Adrenal gland (tissue), 12 donors: ENCODE results near the gene EMC8. TPM values are rescaled to one million over a fixed set of nuclear protein-coding genes. Genes with fewer than 3 reads are reported as not detected.

Source experiments
- DNase-seq, 7 donors: peaks; one replicate each; pipeline ENCODE4 v3.0.0-alpha.2; 2019 to 2020
- H3K27ac ChIP-seq, 5 donors: fragments of 200-600 bp; sonication (generic) in 4 of 5; 1 replicate in 3 of 5; 2 replicates in 2 of 5; pipeline versions ENCODE4 v1.5.1 to v1.8.0; 2016 to 2020; ENCODE audit warnings: mild to moderate bottlenecking in 1 of 5
- H3K27me3 ChIP-seq: fragments of 200-600 bp; 2 replicates; pipeline ENCODE4 v1.8.0; 2021
- H3K36me3 ChIP-seq, 2 donors: fragments of 200-600 bp; replicated peaks in 1 of 2; 1 replicate in 1 of 2; 2 replicates in 1 of 2; pipeline versions ENCODE4 v1.5.1 to v1.8.0; 2018 to 2022
- H3K4me1 ChIP-seq, 2 donors: fragments of 200-600 bp; replicated peaks in 1 of 2; 1 replicate in 1 of 2; 2 replicates in 1 of 2; pipeline versions ENCODE4 v1.5.1 to v1.8.0; 2018 to 2021
- H3K4me3 ChIP-seq, 4 donors: fragments of 200-600 bp; sonication (generic) in 3 of 4; one replicate each; pipeline ENCODE4 v1.5.1; 2016 to 2018
- H3K9me3 ChIP-seq, 3 donors: fragments of 200-600 bp; sonication (generic) in 1 of 3; replicated peaks in 1 of 3; 1 replicate in 2 of 3; 2 replicates in 1 of 3; pipeline versions ENCODE4 v1.5.1 to v1.8.0; 2016 to 2021
- POLR2A ChIP-seq, 2 donors: fragments of 450-650 bp; IDR thresholded peaks; one replicate each; pipeline ENCODE4 v1.6.1; 2017; ENCODE audit warnings: antibody characterized with exemption in 2 of 2, mild to moderate bottlenecking in 2 of 2, moderate library complexity in 1 of 2
- WGBS, 4 donors: extraction: QIAGEN DNeasy Blood & Tissue Kit in 2 of 4; methylation state at CpG; one replicate each; pipeline versions ENCODE4 v1.1.5 to v1.1.7; 2013 to 2017; 5-methylcytosine and 5-hydroxymethylcytosine counted together
- intact Hi-C, 2 donors: fragments of 100-400 bp; cut with DNase I; formaldehyde crosslinking; loops; one replicate each; pipeline versions ENCODE4 v1.14.1 to v1.15.0; 2022 to 2023
- polyA plus RNA-seq, 3 donors: library from polyadenylated mRNA; stranded (reverse); fragments of 200-250 nt in 2 of 3; fragments of 350-450 nt in 1 of 3; fragmentation: Illumina TruSeq in 1 of 3; extraction: RNeasy Lipid Tissue Mini Kit (QIAGEN cat#74804) in 1 of 3; gene quantifications; one replicate each; pipeline ENCODE4 v1.2.3, GENCODE V29; 2013 to 2014
- total RNA-seq, 9 donors: library from RNA; depleted of rRNA in 4 of 9; stranded (reverse); fragments of >200 nt in 4 of 9; fragments of 120-200 nt in 1 of 9; fragmentation: NEBNext Ultra II Directional in 1 of 9; extraction: Animal tissue kit (Norgen Biotek cat#: 25700) in 1 of 9; gene quantifications; one replicate each; pipeline versions ENCODE4 v1.1.0 to v1.2.4, GENCODE V29; 2013 to 2023
- TF ChIP-seq, protein P1 (sequence below), 6 experiments: fragments of 450-650 bp in 4 of 6; fragments of 200-600 bp in 2 of 6; sonication (generic) in 1 of 6; IDR thresholded peaks; 1 replicate in 5 of 6; 2 replicates in 1 of 6; pipeline versions ENCODE4 v1.5.1 to v1.8.0; 2016 to 2021; ENCODE audit warnings: antibody characterized with exemption in 6 of 6, mild to moderate bottlenecking in 2 of 6, moderate library complexity in 1 of 6
- donor health status: healthy with polysubstance abuse.
- donor health status: Bipolar disorder and iron deficiency.
- donor health status: DM: yes; HTN: yes; CAD: no.
- donor health status: DM: no; HTN: no; CAD: no.
- donor health status: DM: no; HTN: no; CAD: no.
- donor health status: DM: yes; HTN: yes; CAD: no.

The EMC8 gene
- total and polyA plus RNA-seq, 12 donors, result 10.7 to 53.8 (median 24.1) TPM

DNA sequence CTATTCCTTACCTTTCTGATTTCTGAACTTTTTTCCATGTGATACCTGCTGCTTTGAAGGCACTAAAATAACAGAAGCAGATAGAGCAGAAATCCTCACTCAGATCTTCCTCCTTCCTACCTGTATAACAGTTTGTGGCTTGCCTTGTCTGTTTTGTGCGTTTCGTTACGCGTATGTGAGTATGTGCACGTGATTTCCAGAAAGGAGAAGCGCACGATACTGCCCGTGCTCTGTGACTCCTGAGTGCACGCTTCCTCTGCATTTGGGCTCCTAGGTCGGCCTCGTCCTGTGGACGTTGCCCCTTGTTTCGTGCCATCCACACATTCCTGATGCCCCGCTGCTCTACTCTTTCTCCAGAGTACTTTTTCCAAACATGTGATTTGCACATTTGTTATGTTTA is 4.2 kb upstream of the EMC8 start:
- Histone ChIP-seq H3K27ac (no peak overlapping the region), H3K27me3 (no peaks in the 10 kb centered on the region), H3K4me3 (no peak overlapping the region), H3K36me3 (peaks cover 0 to 54% of the 10 kb centered on the region in 2 donors), H3K9me3 (no peaks in the 10 kb centered on the region), H3K4me1 (peaks cover 10 to 19% of the 10 kb centered on the region in 2 donors)
- intact Hi-C loops, result no loop called here
- WGBS, 4 donors, result 71 to 80% (median 74%) methylated on average over 13 to 14 of the region's 14 CpGs
- TF ChIP-seq, protein P1, sequence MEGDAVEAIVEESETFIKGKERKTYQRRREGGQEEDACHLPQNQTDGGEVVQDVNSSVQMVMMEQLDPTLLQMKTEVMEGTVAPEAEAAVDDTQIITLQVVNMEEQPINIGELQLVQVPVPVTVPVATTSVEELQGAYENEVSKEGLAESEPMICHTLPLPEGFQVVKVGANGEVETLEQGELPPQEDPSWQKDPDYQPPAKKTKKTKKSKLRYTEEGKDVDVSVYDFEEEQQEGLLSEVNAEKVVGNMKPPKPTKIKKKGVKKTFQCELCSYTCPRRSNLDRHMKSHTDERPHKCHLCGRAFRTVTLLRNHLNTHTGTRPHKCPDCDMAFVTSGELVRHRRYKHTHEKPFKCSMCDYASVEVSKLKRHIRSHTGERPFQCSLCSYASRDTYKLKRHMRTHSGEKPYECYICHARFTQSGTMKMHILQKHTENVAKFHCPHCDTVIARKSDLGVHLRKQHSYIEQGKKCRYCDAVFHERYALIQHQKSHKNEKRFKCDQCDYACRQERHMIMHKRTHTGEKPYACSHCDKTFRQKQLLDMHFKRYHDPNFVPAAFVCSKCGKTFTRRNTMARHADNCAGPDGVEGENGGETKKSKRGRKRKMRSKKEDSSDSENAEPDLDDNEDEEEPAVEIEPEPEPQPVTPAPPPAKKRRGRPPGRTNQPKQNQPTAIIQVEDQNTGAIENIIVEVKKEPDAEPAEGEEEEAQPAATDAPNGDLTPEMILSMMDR (IDR thresholded peaks at IDR 0.05), result no peak
- TF ChIP-seq POLR2A (IDR thresholded peaks at IDR 0.05), result no peak
- DNase-seq, result no peak

DNA sequence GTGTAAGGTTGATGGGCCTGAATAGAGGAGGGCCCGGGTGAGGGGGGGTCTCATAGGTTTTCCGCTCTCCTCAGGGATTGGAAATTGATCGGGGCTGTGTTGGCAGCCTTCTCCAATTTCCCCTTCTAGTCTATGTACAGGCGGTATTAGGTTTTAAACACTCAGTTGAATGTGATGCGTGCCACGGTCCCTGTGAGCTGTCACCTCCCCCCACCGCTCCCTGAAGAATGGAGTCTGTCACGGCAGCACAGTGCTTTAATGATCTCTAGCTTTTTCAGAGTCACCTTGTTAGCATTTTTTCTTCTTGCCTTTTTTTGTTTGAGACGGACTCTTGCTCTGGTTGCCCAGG is 951 bp upstream of the EMC8 start:
- 8 to 24% (median 13%) methylated on average over 8 to 9 of the region's 9 CpGs for WGBS, 4 donors
- peak overlapping the region in 4 of 5 donors; percentile 74 to 97 (median 86) for H3K27ac ChIP-seq
- no peak for TF ChIP-seq POLR2A (IDR thresholded peaks at IDR 0.05)
- TF ChIP-seq, protein P1 (IDR thresholded peaks at IDR 0.05), result no peak
- peak in 1 of 7 donors; percentile 26 for DNase-seq
- intact Hi-C loops, result no loop called here
- H3K4me1 ChIP-seq, result peaks cover 15 to 32% of the 10 kb centered on the region in 2 donors
- H3K4me3 ChIP-seq, result peak overlapping the region; percentile 71 to 95 (median 86)
- H3K9me3 ChIP-seq, result no peaks in the 10 kb centered on the region
- no peaks in the 10 kb centered on the region for H3K27me3 ChIP-seq
- peaks cover 0 to 47% of the 10 kb centered on the region in 2 donors for H3K36me3 ChIP-seq

DNA sequence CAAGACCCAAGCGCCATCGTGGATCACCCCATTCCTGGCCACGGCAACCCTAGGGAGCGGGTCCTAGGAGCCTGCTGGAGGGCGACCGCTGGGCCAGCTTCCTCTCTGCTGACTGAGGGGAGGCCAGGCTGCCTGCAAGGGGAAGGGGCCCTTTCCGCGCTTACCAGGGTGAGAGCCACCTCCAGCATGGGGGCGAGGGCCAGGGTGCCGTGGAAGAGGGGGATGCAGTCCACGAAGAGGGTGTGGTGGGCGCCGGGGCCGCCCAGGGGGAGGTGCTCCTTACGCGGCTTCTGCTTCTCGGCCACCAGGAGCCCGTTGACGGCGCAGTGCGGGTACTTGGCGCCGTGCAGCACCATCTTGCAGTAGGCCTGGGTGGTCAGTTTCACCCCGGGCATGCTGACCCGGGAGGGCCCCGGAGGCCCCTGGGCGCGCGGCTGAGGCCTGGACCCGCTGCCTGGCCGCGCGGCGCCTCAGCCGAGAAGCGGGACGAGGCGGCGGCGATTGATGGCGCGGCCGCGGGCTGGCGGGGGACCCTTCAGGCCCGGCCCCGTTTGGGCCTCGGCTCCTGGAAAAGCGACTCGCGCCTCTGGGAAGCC is 345 bp downstream of the EMC8 start:
- 0 to 2% (median 0%) methylated on average over 13 to 51 of the region's 51 CpGs for WGBS, 4 donors
- TF ChIP-seq, protein P1 (IDR thresholded peaks at IDR 0.05), result no peak
- no peak for TF ChIP-seq POLR2A (IDR thresholded peaks at IDR 0.05)
- peak in 5 of 7 donors; percentile 25 to 58 (median 33) for DNase-seq
- H3K27ac ChIP-seq, result peak overlapping the region in 4 of 5 donors; percentile 42 to 97 (median 80)
- peak overlapping the region; percentile 71 to 95 (median 86) for H3K4me3 ChIP-seq
- H3K4me1 ChIP-seq, result peaks cover 15 to 32% of the 10 kb centered on the region in 2 donors
- intact Hi-C loops, result no loop called here
- peaks cover 0 to 43% of the 10 kb centered on the region in 2 donors for H3K36me3 ChIP-seq
- H3K27me3 ChIP-seq, result no peaks in the 10 kb centered on the region
- no peaks in the 10 kb centered on the region for H3K9me3 ChIP-seq

DNA sequence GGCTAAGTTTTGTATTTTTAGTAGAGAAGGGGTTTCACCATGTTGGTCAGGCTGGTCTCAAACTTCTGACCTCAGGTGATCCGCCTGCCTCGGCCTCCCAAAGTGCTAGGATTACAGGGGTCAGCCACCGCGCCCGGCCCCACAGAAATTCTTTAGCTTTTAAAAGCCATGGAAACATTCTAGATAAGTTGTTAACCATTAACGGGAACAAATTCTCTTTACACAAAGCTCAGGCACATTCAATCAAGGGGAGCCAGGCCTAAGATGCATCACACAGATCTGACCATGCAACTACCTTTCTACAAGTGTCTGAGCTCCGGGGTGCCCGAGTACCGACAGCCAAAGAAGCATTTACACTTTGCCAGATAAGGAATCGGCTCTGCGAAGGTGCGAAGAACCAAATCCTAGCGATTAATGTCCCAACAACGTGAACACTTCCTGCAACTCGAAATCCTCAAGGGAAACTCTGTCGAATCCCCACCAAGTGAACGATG is 1.0 kb downstream of the EMC8 start:
- H3K9me3 ChIP-seq, result no peaks in the 10 kb centered on the region
- no peak for DNase-seq
- no peak overlapping the region for H3K27ac ChIP-seq
- no peaks in the 10 kb centered on the region for H3K27me3 ChIP-seq
- H3K4me1 ChIP-seq, result peaks cover 15 to 32% of the 10 kb centered on the region in 2 donors
- peaks cover 0 to 36% of the 10 kb centered on the region in 2 donors for H3K36me3 ChIP-seq
- WGBS, 4 donors, result 23 to 35% (median 31%) methylated on average over 17 of the region's 17 CpGs
- intact Hi-C loops, result no loop called here
- peak overlapping the region; percentile 71 to 95 (median 86) for H3K4me3 ChIP-seq
- TF ChIP-seq, protein P1 (IDR thresholded peaks at IDR 0.05), result no peak
- no peak for TF ChIP-seq POLR2A (IDR thresholded peaks at IDR 0.05)
